ENCODE data around the gene KRT80. TPM values are rescaled to one million over a fixed set of nuclear protein-coding genes. Genes with fewer than 3 reads are reported as not detected.

Gene KRT80
- total RNA-seq, 2 experiments from 2014 or later, result not detected

DNA sequence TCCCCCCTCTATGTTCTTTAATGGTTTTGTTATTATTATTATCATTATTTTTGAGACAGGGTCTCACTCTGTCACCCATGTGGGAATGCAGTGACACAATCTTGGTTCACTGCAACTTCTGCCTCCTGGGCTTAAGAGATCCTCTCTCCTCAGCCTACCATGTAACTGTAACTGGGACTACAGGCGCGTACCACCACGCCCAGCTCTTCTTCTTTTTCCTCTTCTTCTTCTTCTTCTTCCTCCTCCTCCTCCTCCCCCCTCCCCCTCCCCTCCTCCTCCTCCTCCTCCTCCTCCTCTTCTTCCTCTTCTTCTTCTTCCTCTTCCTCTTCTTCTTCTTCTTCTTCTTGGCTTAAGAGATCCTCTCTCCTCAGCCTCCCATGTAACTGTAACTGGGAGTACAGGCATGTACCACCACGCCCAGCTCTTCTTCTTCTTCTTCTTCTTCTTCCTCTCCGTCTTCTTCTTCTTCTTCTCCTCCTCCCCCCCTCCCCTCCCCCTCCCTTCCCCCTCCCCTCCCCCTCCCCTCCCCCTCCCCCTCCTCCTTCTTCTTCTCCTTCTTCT is 35.9 kb upstream of the KRT80 start:
- Histone ChIP-seq H3K36me3 (ENCODE audit: insufficient read depth, low read length) (no peaks in the 10 kb centered on the region), H3K27me3 (ENCODE audit: control insufficient read depth in 1 of 2, insufficient read depth in 2 of 2, low read length in 2 of 2) (peaks cover 13 to 27% of the 10 kb centered on the region in 2 experiments), H3K4me3 (ENCODE audit: low read length) (no peak overlapping the region), H3K4me1 (ENCODE audit: insufficient read depth, low read length) (no peaks in the 10 kb centered on the region), H3K9me3 (ENCODE audit: control insufficient read depth in 1 of 2, insufficient read depth in 1 of 2, low read length in 2 of 2) (no peaks in the 10 kb centered on the region), H3K27ac (ENCODE audit: low read depth in 1 of 2, low read length in 2 of 2) (no peak overlapping the region)
- TF ChIP-seq CTCF (IDR thresholded peaks at IDR 0.05), result no peak
- ATAC-seq (ENCODE audit: poor library complexity), result no peak
- intact Hi-C loops (cut with DNase I, micrococcal nuclease), result no loop called here
- CTCF ChIA-PET, result no interaction called here
- no peaks in the 10 kb centered on the region for H3K36me3 Mint-ChIP-seq (ENCODE audit: low read depth)
- DNase-seq, result no peak
- H3K27ac Mint-ChIP-seq, result no peak overlapping the region
- POLR2A ChIA-PET, result no interaction called here
- H3K4me1 Mint-ChIP-seq (ENCODE audit: low read depth), result no peaks in the 10 kb centered on the region
- no peak overlapping the region for H3K4me3 Mint-ChIP-seq
- peaks cover 66% of the 10 kb centered on the region for H3K27me3 Mint-ChIP-seq
- no peaks in the 10 kb centered on the region for H3K9me3 Mint-ChIP-seq

DNA sequence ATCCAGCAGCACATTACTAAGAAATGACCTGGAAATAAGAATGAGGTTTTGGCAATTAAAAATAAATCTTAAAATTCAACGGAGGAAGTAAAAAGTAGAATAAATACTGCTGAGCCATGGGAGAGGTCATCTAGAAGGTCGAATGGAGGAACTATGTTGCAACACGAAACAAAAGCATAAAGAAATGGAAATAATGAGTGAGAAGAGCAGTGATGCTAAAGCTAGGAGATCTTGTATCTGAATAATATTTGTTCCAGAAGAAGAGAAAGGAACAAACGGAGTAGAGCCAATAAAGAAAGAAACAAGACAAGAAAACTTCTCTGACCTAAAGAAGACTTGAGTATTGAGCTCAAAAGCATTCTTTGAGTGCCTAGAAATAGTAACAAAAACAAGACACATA is 34.6 kb upstream of the KRT80 start:
- POLR2A ChIA-PET, result no interaction called here
- DNase-seq (no peak), ATAC-seq (ENCODE audit: poor library complexity) (no peak)
- Mint-ChIP-seq H3K27ac (no peak overlapping the region), H3K4me3 (no peak overlapping the region), H3K27me3 (peaks cover 66% of the 10 kb centered on the region), H3K36me3 (ENCODE audit: low read depth) (no peaks in the 10 kb centered on the region), H3K9me3 (no peaks in the 10 kb centered on the region), H3K4me1 (ENCODE audit: low read depth) (no peaks in the 10 kb centered on the region)
- CTCF ChIA-PET, result no interaction called here
- Histone ChIP-seq H3K4me1 (ENCODE audit: insufficient read depth, low read length) (no peaks in the 10 kb centered on the region), H3K27me3 (ENCODE audit: control insufficient read depth in 1 of 2, insufficient read depth in 2 of 2, low read length in 2 of 2) (peaks cover 14 to 26% of the 10 kb centered on the region in 2 experiments), H3K9me3 (ENCODE audit: control insufficient read depth in 1 of 2, insufficient read depth in 1 of 2, low read length in 2 of 2) (no peaks in the 10 kb centered on the region), H3K4me3 (ENCODE audit: low read length) (no peak overlapping the region), H3K27ac (ENCODE audit: low read depth in 1 of 2, low read length in 2 of 2) (no peak overlapping the region), H3K36me3 (ENCODE audit: insufficient read depth, low read length) (no peaks in the 10 kb centered on the region)
- intact Hi-C loops (cut with DNase I, micrococcal nuclease), result no loop called here
- TF ChIP-seq CTCF (IDR thresholded peaks at IDR 0.05), result no peak

- intact Hi-C loops (cut with DNase I, micrococcal nuclease), result no loop called here
- Mint-ChIP-seq H3K27ac (no peak overlapping the region), H3K27me3 (peaks cover 67% of the 10 kb centered on the region), H3K36me3 (ENCODE audit: low read depth) (no peaks in the 10 kb centered on the region), H3K4me3 (no peak overlapping the region), H3K9me3 (no peaks in the 10 kb centered on the region), H3K4me1 (ENCODE audit: low read depth) (no peaks in the 10 kb centered on the region)
- H3K4me3 ChIP-seq (ENCODE audit: low read length), result no peak overlapping the region
- no peak for ATAC-seq (ENCODE audit: poor library complexity)
- no peak overlapping the region for H3K27ac ChIP-seq (ENCODE audit: low read depth in 1 of 2, low read length in 2 of 2)
- H3K9me3 ChIP-seq (ENCODE audit: control insufficient read depth in 1 of 2, insufficient read depth in 1 of 2, low read length in 2 of 2), result no peaks in the 10 kb centered on the region
- TF ChIP-seq CTCF (IDR thresholded peaks at IDR 0.05), result no peak
- peaks cover 14 to 26% of the 10 kb centered on the region in 2 experiments for H3K27me3 ChIP-seq (ENCODE audit: control insufficient read depth in 1 of 2, insufficient read depth in 2 of 2, low read length in 2 of 2)
- CTCF ChIA-PET, result no interaction called here
- H3K36me3 ChIP-seq (ENCODE audit: insufficient read depth, low read length), result no peaks in the 10 kb centered on the region
- H3K4me1 ChIP-seq (ENCODE audit: insufficient read depth, low read length), result no peaks in the 10 kb centered on the region
- DNase-seq, result no peak
- POLR2A ChIA-PET, result no interaction called here
Observed at GRCh38 chr12:52225752-52226151, 33.9 kb upstream of the KRT80 start.
